Ecto neural progenitor cell (in vitro differentiated cells): ENCODE data around the gene EPB41L1.
A peak's percentile ranks its signal among the peaks of the same experiment; 100 is the strongest.

Experiments
- DNase-seq: peaks from one replicate; pipeline ENCODE4 v3.0.0-alpha.2; 2018; ENCODE audit warnings: low spot score

EPB41L1 gene

DNA sequence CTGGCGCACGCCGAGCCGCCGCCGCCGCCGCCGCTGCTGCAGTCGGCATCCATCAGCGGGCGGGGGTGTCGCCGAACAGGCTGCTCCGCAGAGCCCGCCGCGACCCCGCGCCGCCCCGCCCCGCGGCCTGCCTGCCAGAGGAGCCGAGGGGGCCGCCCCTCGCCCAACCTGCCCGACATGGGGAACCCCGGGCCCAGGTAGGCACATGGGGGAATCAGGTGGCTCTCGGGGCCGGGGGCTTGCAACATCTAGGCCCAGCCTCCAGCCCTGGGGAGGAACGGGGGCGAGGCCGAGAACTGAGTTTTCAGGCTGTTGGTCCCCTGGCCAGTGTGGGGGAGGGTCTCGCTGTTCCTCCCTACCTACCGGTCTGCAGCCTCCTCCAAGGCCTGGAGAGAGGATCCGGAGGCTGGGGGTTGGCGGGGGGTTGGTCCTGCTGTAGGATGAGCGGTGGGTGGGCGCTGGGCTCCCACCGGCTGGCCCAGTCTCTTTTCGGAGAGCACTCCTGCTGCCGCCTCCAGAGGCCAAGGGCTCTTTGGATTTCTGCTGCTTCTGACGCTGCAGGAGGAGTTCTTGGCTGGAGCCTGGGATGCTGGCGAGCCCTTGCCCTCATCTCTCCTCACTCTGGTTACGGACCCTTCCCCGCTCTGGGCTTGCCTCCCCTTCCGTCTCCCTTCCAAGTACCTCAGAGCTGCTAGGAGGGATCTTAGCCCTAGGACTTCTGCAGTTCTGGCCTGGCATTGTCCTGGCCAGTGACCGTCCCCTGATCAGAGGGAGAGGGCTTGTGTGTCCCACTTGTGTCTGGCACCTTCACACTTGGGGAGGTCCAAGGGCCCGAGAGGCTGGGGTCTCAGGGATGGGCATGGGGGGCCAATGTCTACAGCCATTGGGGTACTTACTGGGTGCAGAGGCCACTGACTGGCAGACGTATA lies at the start of gene EPB41L1:
Gene EPB41L1 (plus strand): TSS at position 41 of the 929 bp plus-strand sequence. CDS start 19,038 bp downstream, outside the sequence.
- peak; percentile 76 for DNase-seq

DNA sequence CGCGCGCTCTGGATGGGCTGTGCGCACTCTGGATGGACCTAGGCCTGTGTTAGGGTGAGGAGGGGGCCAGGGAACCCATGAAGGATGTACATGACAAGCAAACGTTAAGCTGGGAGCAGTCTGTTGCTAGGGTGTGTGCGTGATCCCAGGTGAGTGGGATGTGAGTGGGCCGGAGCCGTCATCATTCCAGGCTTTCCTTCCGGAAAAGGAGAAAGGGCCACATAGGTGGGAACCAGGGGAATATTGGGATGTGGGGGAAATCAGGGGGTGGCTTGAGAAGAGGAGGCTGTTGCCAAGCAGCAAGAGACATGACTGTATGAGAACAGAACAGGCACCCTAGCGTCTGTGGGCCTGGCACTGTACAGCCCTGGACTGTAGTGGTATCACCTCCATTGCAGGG lies 49.7 kb upstream of the EPB41L1 start:
- DNase-seq = no peak

DNA sequence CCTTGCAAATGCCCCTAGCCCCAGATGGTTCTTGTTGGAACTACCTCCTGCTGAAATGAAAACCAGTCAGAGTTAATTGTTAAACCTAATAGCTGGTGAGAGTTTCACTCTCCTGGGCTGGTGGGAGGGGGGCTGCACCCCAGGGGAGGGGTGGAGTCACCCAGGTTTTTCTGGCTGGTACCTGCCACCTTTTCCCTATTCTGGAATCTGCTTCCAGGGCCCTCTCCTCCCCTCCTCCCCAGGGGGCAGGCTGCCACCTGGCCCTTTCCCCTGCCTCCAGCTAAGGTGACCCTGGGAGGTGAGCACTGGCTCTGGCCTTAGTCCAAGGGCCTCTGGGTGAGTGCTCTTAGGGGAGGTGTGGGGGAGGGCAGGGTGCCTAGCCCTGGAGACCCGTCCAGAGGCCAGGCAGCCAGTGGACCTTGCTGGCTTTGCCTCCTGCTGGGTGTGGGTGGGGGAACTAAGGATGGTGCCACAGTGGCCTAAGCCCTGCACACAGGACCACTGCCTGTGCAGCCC lies 48.8 kb upstream of the EPB41L1 start:
- DNase-seq = no peak

GRCh38 chr20:36106606-36107005 lies 47.9 kb upstream of the EPB41L1 start:
- DNase-seq = no peak

- no peak for DNase-seq
Measured at GRCh38 chr20:36107881-36108280, 46.7 kb upstream of the EPB41L1 start.

GRCh38 chr20:36109251-36109947 lies 45.1 kb upstream of the EPB41L1 start:
- DNase-seq = no peak

DNA sequence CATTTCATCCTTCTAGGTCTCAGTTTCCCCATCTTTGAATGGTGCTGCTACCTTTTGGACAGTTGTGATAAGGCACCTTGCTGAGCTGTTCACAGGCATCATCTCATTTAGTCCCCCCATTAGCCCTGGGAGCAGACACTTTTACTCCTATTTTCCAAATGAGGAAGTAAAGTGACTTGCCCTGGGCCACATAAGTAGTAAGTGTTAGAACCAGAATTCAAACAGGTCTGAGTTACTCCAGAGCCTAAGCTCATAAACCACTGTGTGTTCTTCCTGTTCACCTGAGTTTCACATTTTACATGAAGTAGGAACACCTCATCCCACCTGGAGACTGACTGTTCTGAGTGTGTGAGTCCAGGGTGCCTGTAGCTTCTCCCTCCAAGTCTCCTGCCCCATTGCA lies 43.5 kb upstream of the EPB41L1 start:
- no peak for DNase-seq

GRCh38 chr20:36112112-36112511 lies 42.4 kb upstream of the EPB41L1 start:
- DNase-seq = no peak

DNA sequence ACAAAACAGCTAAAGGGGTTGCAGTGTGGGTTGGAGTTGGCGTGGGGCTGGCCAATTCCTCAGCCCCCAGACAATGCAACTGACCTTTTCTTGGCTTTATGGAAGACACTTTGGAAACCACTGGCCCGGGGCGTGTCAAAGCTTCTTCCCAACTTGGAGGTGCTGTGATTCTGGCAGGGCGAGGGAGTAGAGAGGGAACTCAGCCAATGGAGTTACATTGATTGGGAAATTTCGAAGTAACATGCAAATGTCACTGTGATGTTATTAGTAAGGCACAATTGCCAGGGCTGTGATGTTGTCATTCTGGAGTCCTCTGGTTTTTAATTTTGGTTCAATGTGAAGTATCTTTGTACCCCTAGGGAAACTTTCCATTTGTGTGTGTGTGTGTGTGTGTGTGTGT lies 41.5 kb upstream of the EPB41L1 start:
- no peak for DNase-seq

DNA sequence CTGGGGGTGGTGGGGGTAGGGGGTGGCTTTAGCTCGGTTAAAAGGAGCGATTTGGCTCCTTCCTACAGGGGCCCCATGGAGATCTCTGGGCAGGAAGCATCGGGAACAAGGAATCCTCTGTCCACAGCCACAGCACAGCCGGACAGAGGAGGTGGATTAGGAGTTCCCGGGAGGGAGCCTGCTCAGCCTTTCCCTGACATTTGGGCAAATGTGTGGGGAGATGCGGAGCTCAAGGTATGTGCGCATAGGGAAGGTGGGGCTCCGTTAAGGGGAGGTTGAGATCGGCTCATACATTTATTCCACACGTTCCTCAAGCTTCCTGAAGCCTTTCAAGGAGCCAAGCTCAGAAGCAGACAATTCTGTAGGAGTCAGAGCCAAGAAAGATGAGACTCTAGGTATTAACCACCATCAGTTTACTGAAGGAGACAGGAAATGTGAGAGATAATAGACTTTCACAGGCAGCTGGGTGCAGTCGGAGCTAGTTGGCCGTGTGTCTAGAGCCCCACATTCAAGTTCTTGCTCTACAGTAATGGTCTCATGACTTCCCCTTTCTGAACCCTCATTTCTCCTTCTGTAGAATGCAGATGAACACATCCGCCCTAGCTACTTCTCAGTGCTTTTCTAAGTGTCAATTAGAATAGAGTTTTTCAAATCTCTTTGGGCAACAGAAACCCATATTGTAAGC lies 40.8 kb upstream of the EPB41L1 start:
- no peak for DNase-seq

DNA sequence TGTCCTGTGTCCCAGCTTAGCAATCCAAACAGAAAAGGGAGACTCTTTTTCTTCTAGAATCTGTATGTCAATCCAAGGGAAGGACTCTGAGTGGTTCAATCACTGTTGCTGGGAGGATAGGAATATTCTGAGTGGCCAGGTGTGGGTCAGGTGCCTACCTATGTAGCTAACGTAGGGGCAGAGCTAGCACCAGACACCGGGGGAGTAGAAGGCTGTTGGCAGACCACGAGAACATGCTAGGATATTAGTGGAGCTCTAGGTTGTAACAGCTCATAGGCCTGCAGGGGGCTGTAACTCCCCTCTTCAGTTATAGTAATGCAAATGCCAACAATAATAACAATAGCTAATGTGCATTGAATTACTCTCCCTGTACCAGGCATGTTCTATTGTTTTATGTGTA lies 39.8 kb upstream of the EPB41L1 start:
- no peak for DNase-seq

DNA sequence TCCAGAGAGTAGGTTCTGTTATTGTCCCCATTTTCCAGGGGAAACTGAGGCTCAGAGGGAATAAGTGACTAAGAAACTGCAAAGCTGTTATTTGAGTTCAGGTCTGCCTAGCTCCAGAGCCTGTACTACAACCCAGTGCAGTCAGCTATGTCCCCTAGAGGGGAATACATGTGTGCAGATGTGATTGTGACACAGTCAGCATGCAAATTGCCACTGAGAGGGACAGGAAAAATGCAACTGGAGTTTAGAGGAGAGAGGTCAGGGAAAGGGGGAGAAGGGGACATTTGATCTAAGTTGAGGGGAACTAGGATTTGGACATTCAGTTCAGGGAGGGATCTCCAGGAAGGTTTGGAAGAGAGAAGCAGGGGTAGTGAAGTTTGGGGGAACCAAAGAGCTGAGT lies 38.6 kb upstream of the EPB41L1 start:
- no peak for DNase-seq

DNA sequence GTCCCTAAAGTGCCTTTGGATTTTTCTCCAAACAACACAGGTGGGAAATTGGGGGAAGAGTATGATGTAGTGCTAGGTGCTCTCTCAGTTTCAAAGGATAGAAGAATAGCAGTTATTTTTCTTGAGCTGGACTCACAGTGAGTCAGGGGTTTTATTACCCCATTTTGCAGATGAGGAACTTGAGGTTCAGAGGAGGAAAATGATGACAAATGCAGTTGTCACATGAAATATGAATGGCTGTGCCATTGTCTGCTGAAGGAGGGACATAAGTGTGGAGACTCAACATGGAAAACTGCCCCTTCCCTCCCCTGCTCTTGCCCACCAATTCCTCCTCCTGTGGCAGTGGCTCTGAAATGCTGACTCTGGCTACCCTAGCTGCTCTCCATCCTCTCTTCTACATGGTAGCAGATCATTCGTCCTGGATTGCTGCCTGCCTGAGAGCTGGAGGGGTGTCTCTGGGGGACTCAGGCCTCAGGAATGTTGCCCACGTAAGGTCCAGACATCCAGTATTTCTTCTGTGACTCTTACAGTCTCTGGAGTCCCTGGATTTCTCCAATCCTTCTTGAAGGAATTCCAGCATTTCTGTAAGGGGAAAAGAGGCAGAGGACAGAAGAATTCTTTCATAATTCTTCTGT lies 37.6 kb upstream of the EPB41L1 start:
- DNase-seq = no peak

GRCh38 chr20:36117638-36118037 lies 36.9 kb upstream of the EPB41L1 start:
- DNase-seq = no peak

DNA sequence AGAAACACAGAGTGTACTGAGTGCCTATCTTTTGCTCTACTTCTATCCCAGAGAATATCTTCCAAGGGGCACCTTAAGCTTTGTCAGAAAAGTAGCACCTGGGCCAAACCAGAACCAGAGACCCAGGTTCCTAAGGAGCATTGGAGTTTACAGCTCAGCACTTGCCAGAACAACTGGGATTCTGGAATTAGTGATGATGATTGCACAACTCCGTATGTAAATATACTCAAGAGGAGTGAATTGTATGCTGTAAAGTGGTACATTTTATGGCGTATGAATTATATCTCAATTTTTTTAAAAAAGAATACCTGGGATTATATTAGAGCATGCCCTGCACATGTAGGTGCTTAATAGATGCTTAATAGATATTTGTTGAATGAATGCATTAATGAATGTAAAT lies 36.2 kb upstream of the EPB41L1 start:
- DNase-seq = no peak

GRCh38 chr20:36119537-36119936 lies 35.0 kb upstream of the EPB41L1 start:
- DNase-seq = no peak

- DNase-seq = no peak
Measured at GRCh38 chr20:36120241-36120640, 34.3 kb upstream of the EPB41L1 start.

DNA sequence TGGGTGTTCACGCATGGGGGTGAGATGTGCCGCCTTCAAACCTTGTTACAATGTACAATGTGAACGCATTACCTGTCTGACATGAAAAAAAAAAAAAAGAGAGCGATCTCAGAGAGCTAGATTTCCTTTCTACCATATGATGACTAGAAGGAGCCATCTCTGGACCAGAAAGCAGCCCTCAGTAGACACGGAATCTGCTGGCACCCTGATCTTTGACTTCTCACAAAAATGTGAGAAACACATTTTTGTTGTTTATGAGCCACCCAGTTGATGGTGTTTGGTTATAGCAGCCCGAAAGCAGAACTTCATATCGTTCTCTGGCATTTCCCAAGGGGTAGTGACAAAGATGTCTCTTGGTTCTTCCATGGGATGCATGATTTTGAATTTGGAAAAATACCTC lies 33.5 kb upstream of the EPB41L1 start:
- DNase-seq = no peak

- no peak for DNase-seq
Measured at GRCh38 chr20:36121981-36122930, 32.3 kb upstream of the EPB41L1 start.

GRCh38 chr20:36122931-36123288 lies 31.6 kb upstream of the EPB41L1 start:
- no peak for DNase-seq

DNA sequence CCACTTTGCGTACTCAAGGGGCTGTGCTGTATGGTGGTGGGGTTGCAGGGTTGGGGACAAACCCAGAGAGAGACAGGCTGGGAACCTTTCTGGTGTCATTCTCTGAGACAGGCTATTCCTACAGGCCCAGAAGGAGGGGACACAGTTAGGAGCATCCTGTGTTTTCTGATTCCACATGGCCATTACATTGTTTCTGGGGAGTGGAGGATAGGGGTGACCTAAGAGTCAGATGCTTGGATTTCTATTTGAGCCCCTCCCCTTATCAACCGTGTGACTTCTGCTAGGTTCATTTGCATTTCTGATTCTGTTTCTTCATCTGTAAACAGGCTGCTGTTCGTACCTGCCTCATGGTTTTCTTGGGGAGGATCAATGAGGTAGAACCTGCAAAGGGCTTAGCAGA lies 29.4 kb upstream of the EPB41L1 start:
- no peak for DNase-seq
